GM19193 (cell line): ENCODE data around the gene PEAR1.

Source experiments
- POLR2A ChIP-seq: IDR thresholded peaks from 4 replicates; pipeline ENCODE4 v1.6.1; 2011; ENCODE audit not compliant: insufficient read depth, insufficient read length; ENCODE audit errors: extremely low read depth

PEAR1 gene

DNA sequence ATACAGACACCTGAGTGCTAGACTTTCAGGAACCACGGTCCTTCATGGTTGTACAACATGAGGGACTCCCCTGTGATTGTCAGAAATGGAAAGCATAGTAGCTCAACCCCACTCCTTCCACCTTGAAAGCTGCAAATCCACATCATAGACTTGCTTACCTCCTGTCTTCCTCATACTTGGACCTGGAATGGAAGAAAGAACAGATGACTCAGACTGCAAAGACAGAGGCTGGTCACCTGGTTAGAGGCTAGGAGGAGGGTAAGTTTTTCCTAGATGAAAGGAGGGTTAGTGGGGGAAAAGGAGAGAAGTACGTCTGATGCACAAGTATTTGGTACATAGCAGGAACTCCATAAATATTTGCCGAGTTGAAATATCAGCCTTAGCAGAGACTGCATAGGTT is 64.1 kb downstream of the PEAR1 start:
- TF ChIP-seq POLR2A, result no peak

DNA sequence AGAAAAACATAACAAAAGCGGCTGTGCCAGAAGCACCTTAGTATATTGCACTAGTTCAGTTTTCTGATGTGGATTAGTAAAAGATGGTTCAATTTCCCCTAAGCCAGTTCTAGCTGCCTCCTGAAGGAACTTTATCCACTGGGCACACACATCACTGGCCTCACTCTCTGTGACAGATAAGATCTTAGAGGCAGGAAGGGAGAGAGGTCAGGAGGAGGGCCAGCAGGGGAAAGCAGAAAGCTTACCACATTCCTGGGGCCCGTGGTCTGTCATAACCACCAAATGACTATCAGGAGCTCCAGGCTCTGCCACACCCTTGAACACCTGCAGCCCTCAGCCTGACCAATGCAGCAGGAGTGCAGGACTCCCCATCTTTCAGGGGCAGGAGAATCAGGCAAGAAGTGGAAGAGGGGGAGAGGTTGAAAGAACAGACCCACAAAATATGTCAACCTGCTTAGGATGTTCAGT is 64.8 kb downstream of the PEAR1 start:
- TF ChIP-seq POLR2A, result no peak

DNA sequence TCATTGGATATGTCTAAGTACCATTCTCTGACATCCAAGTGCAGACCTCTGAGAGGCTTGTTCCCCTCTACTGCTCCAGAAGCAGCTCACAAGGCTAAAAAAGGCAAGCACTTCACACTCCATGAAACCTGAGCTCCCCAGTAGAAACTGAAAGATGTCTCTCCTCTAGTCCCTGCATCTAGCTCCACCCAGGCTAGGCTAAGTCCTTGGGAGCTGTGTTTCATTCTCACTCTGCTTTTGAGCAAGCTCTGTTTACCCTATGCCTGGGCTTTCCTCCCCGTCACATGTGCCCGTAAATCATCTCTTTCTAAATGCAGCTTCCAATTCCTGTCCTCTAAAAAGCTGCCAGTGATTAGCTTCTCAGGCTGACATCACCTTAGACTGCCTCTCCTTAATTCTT is 65.9 kb downstream of the PEAR1 start:
- no peak for TF ChIP-seq POLR2A

DNA sequence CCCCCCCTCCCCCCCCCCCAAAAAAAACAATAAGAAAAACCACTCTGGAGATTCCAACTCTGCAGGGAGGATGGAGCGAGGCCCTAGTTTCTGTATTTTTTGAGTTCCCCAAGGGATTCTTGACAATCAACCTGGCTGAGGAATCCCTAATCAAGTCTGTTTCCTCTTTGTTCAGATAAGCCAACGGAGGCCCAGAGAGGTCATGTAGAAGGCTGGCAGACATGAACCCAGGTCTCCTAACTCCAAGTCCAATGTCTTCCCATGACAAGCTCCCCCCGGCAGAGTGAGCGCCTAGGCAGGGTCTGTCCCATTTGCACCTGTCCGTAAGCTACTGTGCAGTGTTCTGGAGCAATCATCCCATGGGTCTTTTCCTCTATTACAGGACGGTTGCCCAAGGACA is 66.4 kb downstream of the PEAR1 start:
- TF ChIP-seq POLR2A, result no peak

DNA sequence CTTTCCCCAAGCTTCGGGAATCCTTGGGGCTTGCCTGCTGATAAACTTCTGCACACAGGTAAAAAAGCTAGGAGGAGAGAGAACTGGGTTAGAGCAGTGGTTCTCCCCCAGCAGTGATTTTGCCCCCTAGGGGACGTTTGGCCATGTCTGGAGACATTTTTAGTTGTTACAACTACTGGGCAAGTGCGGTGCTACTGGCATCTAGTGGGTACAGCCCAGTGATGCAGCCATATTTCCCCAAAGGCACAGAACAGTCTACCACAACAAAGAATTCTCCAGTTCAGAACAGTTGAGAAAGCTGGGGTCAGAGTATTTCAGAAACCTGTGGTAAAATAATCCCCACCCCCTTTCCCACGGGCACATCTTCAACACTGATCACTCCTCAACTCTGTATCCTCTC is 68.2 kb downstream of the PEAR1 start:
- TF ChIP-seq POLR2A, result no peak

DNA sequence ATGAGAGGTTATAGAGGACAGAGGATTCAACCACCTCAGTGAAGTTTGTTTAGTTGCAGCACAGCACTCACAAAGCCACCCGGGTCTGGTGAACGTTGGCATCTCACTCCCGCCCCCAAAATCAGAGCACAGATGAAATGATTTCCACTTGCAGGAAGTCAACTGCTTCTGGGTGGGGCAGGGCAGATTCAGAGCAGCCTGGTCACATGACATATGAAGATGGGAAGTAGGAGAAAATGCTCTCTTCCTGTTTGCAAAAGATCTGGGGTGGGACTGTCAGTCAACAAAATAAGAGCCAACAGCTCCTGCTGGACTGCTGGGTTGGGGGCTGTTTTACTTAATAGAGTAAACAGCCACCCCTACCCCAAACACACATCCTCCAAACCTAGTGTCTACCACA is 70.1 kb downstream of the PEAR1 start:
- TF ChIP-seq POLR2A, result no peak

DNA sequence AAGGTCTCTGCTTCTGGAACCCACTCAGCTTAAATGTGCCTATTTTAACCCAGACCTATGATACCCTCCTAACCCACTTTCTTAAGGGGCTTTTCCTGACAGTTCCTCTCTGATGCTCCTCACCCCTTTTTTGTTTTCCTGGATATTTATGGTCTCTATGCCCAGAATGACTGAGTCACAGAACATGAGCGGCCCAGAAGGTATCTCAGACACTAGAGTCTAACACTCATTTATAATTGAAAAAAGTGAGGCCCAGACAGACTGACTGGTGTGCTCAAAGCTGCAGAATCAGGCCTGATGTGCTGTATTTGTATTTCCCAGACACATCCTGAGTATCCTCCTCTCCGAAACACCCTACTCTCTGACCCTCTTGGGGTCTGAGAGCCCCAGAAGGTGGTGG is 70.9 kb downstream of the PEAR1 start:
- no peak for TF ChIP-seq POLR2A
